B cell (primary cell): ENCODE data around the gene TNFAIP8L3. TPM values are rescaled to one million over a fixed set of nuclear protein-coding genes. Genes with fewer than 3 reads are reported as not detected.

Experiments used
- ATAC-seq: fragments of 200-7000 bp; cut with Tn5 transposase; one replicate; pipeline ENCODE4 v1.10.0; 2021; ENCODE audit warnings: low read depth, mild to moderate bottlenecking, moderate number of reproducible peaks, moderate library complexity
- CTCF ChIA-PET: fragments of 350-600 bp; sonication (Branson Sonifier 250); formaldehyde crosslinking; loops from one replicate; lab custom pipeline; 2021; ENCODE audit warnings: antibody characterized with exemption, inconsistent platforms; lab: Charles Lee
- POLR2A ChIA-PET: fragments of 350-600 bp; sonication (Branson Sonifier 250); formaldehyde crosslinking; loops from one replicate; lab custom pipeline; 2021; ENCODE audit warnings: antibody characterized with exemption; lab: Charles Lee
- DNase-seq: peaks from one replicate; pipeline ENCODE4 v3.0.0; 2013
- H2AFZ ChIP-seq: 2 replicates; pipeline ENCODE4 v1.6.1; 2012; ENCODE audit warnings: mild to moderate bottlenecking, low read depth, low read length; ENCODE audit not compliant: insufficient read depth, poor library complexity, severe bottlenecking
- H3K27ac ChIP-seq, 2 donors: 1 replicate in 1 of 2; 2 replicates in 1 of 2; pipeline ENCODE4 v1.5.1; 2012 to 2013; ENCODE audit warnings: low read length in 2 of 2, mild to moderate bottlenecking in 2 of 2, moderate library complexity in 1 of 2
- H3K27me3 ChIP-seq, 4 experiments: fragments of 200-600 bp in 1 of 4; sonication (generic) in 1 of 4; replicated peaks in 1 of 4; 1 replicate in 2 of 4; 2 replicates in 2 of 4; pipeline versions ENCODE4 v1.6.1 to v1.7.0; 2013 to 2016; ENCODE audit warnings: low read length in 3 of 4, mild to moderate bottlenecking in 2 of 4, mixed read lengths in 1 of 4, moderate library complexity in 1 of 4; ENCODE audit not compliant: insufficient read depth in 4 of 4, control insufficient read depth in 3 of 4; ENCODE audit errors: control extremely low read depth in 1 of 4
- H3K36me3 ChIP-seq, 2 experiments: replicated peaks in 1 of 2; 1 replicate in 1 of 2; 2 replicates in 1 of 2; pipeline versions ENCODE4 v1.6.1 to v1.7.1; 2013; ENCODE audit warnings: low read length in 1 of 2; ENCODE audit not compliant: insufficient read depth in 2 of 2, control insufficient read depth in 1 of 2; ENCODE audit errors: control extremely low read depth in 1 of 2, extremely low read depth in 1 of 2
- H3K4me1 ChIP-seq, 2 donors: fragments of 200-600 bp in 1 of 2; sonication (generic) in 1 of 2; 1 replicate in 1 of 2; 2 replicates in 1 of 2; pipeline versions ENCODE4 v1.5.1 to v1.6.1; 2013 to 2017; ENCODE audit warnings: low read length in 2 of 2; ENCODE audit not compliant: control insufficient read depth in 2 of 2, insufficient read depth in 2 of 2
- H3K4me2 ChIP-seq: replicated peaks from 2 replicates; pipeline ENCODE3; 2012; ENCODE audit warnings: mild to moderate bottlenecking, low read depth, low read length; ENCODE audit not compliant: poor library complexity, severe bottlenecking
- H3K4me3 ChIP-seq, 5 experiments: fragments of 200-600 bp in 1 of 5; sonication (generic) in 1 of 5; 1 replicate in 3 of 5; 2 replicates in 2 of 5; pipeline versions ENCODE4 v1.5.1 to v1.7.0; 2011 to 2016; ENCODE audit warnings: low read length in 4 of 5, mild to moderate bottlenecking in 4 of 5, low read depth in 2 of 5, control low read depth in 1 of 5, moderate library complexity in 1 of 5; ENCODE audit not compliant: insufficient read depth in 1 of 5; ENCODE audit errors: control extremely low read depth in 1 of 5, extremely low read depth in 1 of 5
- H3K79me2 ChIP-seq: fragments of 200-600 bp; sonication (generic); one replicate; pipeline ENCODE4 v1.6.0; 2016; ENCODE audit warnings: low read length; ENCODE audit not compliant: control insufficient read depth, insufficient read depth
- H3K9ac ChIP-seq: fragments of 200-600 bp; sonication (generic); 2 replicates; pipeline ENCODE4 v1.6.1; 2017; ENCODE audit warnings: mild to moderate bottlenecking, low read length, moderate library complexity
- H3K9me3 ChIP-seq, 3 donors: one replicate each; pipeline versions ENCODE4 v1.6.1 to v1.7.1; 2013; ENCODE audit warnings: low read length in 2 of 3; ENCODE audit not compliant: control insufficient read depth in 2 of 3, insufficient read depth in 1 of 3; ENCODE audit errors: control extremely low read depth in 1 of 3
- H4K20me1 ChIP-seq: 2 replicates; pipeline ENCODE4 v1.6.0; 2012; ENCODE audit warnings: mild to moderate bottlenecking, low read length; ENCODE audit not compliant: insufficient read depth, control insufficient read depth, poor library complexity, severe bottlenecking
- H3K27ac Mint-ChIP-seq: one replicate; pipeline ENCODE4 v1.8.0; 2021; ENCODE audit warnings: mixed read lengths
- H3K27me3 Mint-ChIP-seq: one replicate; pipeline ENCODE4 v1.8.0; 2021; ENCODE audit warnings: mixed read lengths
- H3K4me1 Mint-ChIP-seq: one replicate; pipeline ENCODE4 v1.8.0; 2021; ENCODE audit warnings: mixed read lengths
- H3K4me3 Mint-ChIP-seq: one replicate; pipeline ENCODE4 v1.8.0; 2021; ENCODE audit warnings: mixed read lengths
- H3K9me3 Mint-ChIP-seq: one replicate; pipeline ENCODE4 v1.8.0; 2022; ENCODE audit warnings: mixed read lengths; ENCODE audit not compliant: insufficient read depth
- CTCF ChIP-seq: fragments of 200-600 bp; IDR thresholded peaks from one replicate; pipeline ENCODE4 v1.8.0; 2022; ENCODE audit warnings: antibody characterized with exemption, mild to moderate bottlenecking
- EZH2 ChIP-seq: IDR thresholded peaks from 2 replicates; pipeline ENCODE4 v1.6.1; 2012; ENCODE audit warnings: borderline replicate concordance, low read depth, mild to moderate bottlenecking, moderate library complexity, low read length; ENCODE audit not compliant: insufficient read depth, poor library complexity, severe bottlenecking
- WGBS: methylation state at CpG from one replicate; pipeline ENCODE4 v1.1.5; 2013; ENCODE audit warnings: missing lambda C conversion rate; ENCODE audit not compliant: insufficient coverage; 5-methylcytosine and 5-hydroxymethylcytosine counted together
- intact Hi-C: fragments of 100-400 bp; cut with micrococcal nuclease; formaldehyde crosslinking; loops from one replicate; pipeline ENCODE4 v1.10.0; 2022
- polyA plus RNA-seq: library from polyadenylated mRNA; depleted of rRNA; stranded (reverse); fragments of >200 nt; gene quantifications from 2 replicates; pipeline ENCODE4 v1.2.3, GENCODE V29; 2012
- total RNA-seq, 2 donors: library from RNA; stranded (reverse); fragments of 120-200 nt in 1 of 2; gene quantifications; 1 replicate in 1 of 2; 2 replicates in 1 of 2; pipeline versions ENCODE4 v1.2.3 to v1.2.4, GENCODE V29; 2013 to 2022

The TNFAIP8L3 gene
- total and polyA plus RNA-seq, 2 donors (not counting 1 experiment from before 2014, with no cell fraction given), result not detected

- Histone ChIP-seq H3K36me3 (no peaks in the 10 kb centered on the region), H3K27me3 (peaks cover 0 to 6% (median 2%) of the 10 kb centered on the region in 4 experiments), H3K4me1 (no peaks in the 10 kb centered on the region), H2AFZ (no peak overlapping the region), H3K9me3 (no peaks in the 10 kb centered on the region), H4K20me1 (no peaks in the 10 kb centered on the region), H3K9ac (no peak overlapping the region), H3K4me3 (no peak overlapping the region), H3K4me2 (no peak overlapping the region), H3K79me2 (no peaks in the 10 kb centered on the region), H3K27ac (no peak overlapping the region)
- H3K27ac Mint-ChIP-seq, result no peak overlapping the region
- no peaks in the 10 kb centered on the region for H3K4me1 Mint-ChIP-seq
- H3K4me3 Mint-ChIP-seq, result no peak overlapping the region
- ATAC-seq, result no peak
- H3K9me3 Mint-ChIP-seq, result no peaks in the 10 kb centered on the region
- intact Hi-C loops, result no loop called here
- no peak for DNase-seq
- peaks cover 37% of the 10 kb centered on the region for H3K27me3 Mint-ChIP-seq
- CTCF ChIA-PET, result no interaction called here
- POLR2A ChIA-PET, result no interaction called here
- TF ChIP-seq CTCF (no peak), EZH2 (no peak)
Measured at GRCh38 chr15:51106481-51106880, 11.8 kb upstream of the TNFAIP8L3 start.

DNA sequence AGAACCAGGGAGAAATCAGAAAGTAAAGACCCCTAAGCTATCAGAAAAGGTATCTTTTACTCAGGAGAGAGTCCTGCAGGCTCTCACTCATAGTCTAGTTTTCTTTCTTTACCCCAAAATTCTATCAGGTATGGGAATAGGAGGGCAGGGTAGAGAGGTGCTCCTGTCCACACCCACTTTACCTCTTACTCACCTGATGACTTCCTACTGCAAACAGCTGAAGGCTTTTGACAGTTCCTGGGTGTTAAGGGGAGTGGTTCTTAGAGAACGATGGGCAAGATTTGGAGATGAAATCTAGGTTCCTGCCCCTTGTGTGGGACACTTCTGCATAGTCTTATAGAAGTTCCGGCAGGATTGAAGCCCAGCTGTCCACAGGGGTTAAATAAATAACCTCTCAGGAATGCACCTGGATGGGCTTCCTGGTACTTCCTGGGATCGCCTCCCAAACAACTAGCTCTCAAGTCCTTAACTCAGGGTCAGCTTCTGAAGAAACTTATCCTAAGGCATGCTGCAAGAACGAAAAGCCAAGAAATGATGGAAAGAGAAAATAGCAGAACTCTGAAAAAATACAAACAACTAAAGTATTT, 10.8 kb upstream of the TNFAIP8L3 start:
- Histone ChIP-seq H3K27ac (no peak overlapping the region), H3K4me1 (no peaks in the 10 kb centered on the region), H3K79me2 (no peaks in the 10 kb centered on the region), H3K4me3 (no peak overlapping the region), H3K27me3 (peaks cover 0 to 6% (median 3%) of the 10 kb centered on the region in 4 experiments), H3K9me3 (no peaks in the 10 kb centered on the region), H2AFZ (no peak overlapping the region), H4K20me1 (no peaks in the 10 kb centered on the region), H3K9ac (no peak overlapping the region), H3K4me2 (no peak overlapping the region), H3K36me3 (no peaks in the 10 kb centered on the region)
- ChIA-PET CTCF (no interaction called here), POLR2A (no interaction called here)
- intact Hi-C loops, result no loop called here
- Mint-ChIP-seq H3K4me3 (no peak overlapping the region), H3K27ac (no peak overlapping the region), H3K9me3 (no peaks in the 10 kb centered on the region), H3K4me1 (no peaks in the 10 kb centered on the region), H3K27me3 (peaks cover 39% of the 10 kb centered on the region)
- no peak for TF ChIP-seq EZH2
- TF ChIP-seq CTCF, result no peak
- DNase-seq (no peak), ATAC-seq (no peak)
- WGBS, result 80% methylated on average over 1 of the region's 4 CpGs
